Measurements from ENCODE around the gene ZKSCAN5. TPM values are rescaled to one million over a fixed set of nuclear protein-coding genes. Genes with fewer than 3 reads are reported as not detected.
"Not testable (repeated sequence)": the region's sequence is repeated elsewhere in the genome, so short reads cannot be mapped to it uniquely, and the experiment has no call there.

Gene ZKSCAN5
- total RNA-seq, 1 donor from 2014 or later: 7.2 TPM

DNA sequence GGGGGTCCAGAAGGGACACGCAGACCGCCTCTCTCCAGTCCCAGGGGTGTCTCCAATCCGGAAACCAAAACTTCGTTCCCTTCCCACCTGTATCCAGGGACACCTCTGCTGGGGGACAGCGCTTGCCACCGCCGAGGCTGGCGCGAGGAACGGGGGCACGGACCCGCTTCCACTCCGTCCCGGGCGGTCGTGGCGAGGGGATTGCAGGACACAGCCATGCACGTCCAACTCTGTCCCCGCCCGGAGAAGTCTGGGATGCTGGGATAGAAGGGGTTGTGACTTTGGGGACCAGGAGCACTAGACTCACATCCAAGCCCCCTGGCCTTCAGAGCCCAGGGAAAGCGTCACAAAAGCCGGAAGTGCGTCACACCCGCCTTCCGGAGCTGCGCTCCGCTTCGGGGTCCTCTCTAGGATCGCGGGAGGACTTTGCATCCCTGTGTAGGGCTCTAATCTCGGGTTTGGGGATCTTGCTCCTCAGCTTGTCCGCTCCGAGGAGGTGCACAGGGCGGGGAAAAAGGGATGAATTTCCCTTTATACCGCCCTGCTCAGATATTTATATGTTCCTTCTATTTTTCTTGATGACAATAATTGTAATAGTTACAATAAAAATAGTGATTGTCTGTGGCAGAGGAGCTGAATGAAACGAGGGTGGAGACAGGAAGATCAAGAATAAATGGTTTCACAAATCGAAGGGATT lies 47.5 kb downstream of the ZKSCAN5 start, which contains the start of gene FAM200A:
FAM200A (minus strand) TSS at position 348 of the 697 bp plus-strand sequence. CDS start 3,707 bp downstream, outside the sequence.
- DNase-seq (ENCODE audit: low read depth in 2 of 2): peak; percentile 90 to 94

DNA sequence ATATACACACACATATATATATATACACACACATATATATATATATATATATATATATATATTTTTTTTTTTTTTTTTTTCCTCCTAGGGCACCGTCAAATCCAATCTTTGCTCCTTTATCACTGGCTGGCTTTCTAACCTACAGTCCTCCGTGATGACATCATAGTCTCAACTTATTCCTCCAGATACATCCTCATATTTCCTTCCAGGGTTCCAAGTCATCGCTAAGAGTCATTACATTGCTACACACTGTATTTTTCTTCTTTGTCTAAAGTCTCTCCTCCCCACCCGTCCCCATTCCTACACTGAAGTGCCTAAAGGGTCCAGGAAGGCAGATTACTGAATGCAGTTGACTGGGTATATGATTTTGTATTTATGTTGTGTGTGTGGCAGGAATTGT lies 48.6 kb downstream of the ZKSCAN5 start:
- DNase-seq (ENCODE audit: low read depth in 2 of 2): no peak

DNA sequence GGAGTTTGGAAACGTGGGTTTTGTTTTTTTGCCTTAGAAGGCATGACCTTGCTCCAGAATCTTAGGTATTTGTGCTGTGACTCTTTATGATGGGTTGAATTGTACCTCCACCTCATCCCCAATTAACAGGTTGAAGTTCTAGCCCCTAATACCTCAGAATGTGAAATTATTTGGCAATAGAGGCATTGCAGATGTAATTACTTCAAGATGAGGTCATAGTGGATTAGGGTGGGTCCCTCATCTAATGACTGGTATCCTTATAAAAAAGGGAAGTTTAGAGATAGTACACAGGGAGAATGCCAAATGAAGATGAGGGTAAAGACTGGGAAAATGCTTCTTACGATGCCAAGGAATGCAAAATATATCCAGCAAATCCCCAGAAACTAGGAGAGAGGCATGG lies 50.5 kb downstream of the ZKSCAN5 start:
- no peak for DNase-seq (ENCODE audit: low read depth in 2 of 2)

DNA sequence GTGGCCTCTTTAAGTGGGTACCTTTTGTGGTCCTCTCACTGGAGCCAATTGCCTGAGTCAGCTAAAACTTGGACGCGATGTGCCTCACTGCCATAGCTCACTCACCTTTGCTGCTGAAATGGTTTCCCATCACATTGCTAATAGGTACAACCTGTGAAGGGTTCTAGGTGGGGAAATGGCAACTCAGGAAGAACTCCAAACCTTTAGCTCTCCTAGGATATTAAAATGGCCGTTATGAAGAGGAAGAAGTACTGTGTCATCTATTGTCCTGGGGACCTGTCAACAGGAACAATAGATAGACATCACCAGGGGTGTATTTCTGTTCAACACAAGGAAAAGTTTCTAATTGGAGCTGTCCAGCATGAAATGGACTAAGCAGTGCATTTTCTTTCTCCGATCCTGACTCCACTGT lies 52.7 kb downstream of the ZKSCAN5 start:
- DNase-seq (ENCODE audit: low read depth in 2 of 2): peak in 1 of 2 donors; percentile 20

DNA sequence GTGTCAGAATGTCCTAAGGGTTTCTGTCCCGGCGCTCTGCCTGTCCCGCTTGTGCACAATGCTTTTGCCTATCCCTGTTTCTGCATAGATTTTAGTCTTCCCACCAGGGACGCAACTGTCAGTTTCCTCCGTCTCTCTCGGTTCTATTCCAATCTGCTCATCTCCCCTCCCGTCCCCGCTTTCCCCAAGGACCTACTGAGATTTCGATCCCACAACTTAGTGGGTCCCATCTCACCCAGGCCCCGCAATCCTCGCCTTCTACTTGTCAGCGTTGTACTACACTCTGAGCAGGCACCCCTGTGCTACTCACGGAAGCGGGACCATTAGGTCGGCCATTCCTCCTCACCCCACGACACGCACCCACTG lies 53.5 kb downstream of the ZKSCAN5 start:
- DNase-seq (ENCODE audit: low read depth in 2 of 2): no peak

DNA sequence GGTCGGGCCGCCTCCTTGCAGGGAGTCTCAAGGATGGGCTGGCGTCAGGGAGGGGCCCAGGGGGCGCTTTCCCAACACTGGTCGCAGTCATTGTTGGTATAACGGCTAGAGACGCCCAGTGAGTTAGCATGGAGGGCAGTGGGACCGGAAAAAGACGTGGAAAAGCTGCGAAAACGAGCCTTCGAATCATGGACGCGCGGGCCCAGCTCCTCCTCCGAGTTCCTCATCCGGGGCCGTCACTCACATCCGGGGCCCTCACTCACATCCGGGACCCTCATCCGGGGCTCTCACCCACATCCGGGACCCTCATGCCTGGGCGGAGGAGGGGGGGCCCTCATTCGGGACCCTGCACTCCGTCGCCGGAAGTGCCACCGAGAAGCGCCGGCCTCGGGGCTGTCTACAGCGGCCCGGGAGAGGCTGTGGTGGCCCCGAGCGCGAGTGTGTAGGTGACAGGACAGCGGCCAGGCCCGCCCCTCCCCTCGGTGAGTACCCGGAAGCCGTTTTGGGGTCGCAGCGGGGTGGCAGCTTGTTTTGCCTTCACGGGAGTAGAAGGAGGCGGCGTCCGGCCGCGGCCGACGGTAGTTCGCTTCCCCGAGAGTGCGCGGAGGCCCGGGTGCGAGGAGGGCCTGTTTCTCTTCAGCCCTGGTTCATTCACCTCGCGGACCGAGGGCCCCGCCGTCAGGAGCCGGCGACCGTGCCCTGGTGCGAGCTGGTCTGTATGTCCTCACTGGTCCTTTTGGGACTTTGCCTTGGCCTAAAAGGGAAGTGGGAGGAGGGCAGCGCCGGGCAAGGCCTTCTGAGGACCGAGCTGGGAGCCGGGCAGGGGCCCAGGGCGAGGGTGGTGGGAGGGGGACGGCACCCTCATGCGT lies 54.1 kb downstream of the ZKSCAN5 start, which contains the start of gene ZNF655:
ZNF655 (plus strand) TSS at position 337 of the 869 bp plus-strand sequence. CDS start 1,918 bp downstream, outside the sequence.
- peak in 1 of 2 donors; percentile 39 for DNase-seq (ENCODE audit: low read depth in 2 of 2)

DNA sequence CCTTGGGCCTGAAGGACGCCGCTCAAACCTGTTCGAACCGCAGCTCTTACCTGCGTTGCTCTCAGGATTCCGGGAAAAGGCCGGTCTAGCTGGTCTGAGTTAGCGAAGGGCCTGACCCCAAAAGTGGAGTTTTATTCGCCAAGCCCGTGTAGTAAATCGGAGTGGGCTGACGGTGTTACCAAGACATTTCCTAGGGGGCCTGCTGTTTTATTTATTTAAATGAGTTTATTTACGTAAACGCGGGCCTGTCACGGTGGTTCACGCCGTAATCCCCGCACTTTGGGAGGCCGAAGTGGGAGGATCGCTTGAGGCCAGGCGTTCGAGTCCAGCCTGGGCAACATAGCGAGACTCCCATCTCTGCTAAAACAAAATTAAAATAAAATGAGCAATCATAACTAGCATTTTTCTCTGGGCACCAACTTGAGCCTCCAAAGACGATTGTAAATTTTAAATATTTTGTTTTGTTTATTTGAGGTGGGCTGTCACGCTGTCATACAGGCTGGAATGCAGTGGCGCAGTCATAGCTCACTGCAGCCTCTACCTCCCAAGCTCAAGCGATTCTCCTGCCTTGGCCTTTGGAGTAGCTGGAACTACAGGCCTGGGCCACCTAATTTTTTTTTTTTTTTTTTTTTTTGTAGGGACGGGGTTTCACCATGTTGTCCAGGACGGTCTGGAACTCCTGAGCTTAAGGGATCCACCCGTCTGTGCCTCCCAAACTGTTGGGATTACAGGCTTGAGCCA lies 54.9 kb downstream of the ZKSCAN5 start:
- no peak for DNase-seq (ENCODE audit: low read depth in 2 of 2)

DNA sequence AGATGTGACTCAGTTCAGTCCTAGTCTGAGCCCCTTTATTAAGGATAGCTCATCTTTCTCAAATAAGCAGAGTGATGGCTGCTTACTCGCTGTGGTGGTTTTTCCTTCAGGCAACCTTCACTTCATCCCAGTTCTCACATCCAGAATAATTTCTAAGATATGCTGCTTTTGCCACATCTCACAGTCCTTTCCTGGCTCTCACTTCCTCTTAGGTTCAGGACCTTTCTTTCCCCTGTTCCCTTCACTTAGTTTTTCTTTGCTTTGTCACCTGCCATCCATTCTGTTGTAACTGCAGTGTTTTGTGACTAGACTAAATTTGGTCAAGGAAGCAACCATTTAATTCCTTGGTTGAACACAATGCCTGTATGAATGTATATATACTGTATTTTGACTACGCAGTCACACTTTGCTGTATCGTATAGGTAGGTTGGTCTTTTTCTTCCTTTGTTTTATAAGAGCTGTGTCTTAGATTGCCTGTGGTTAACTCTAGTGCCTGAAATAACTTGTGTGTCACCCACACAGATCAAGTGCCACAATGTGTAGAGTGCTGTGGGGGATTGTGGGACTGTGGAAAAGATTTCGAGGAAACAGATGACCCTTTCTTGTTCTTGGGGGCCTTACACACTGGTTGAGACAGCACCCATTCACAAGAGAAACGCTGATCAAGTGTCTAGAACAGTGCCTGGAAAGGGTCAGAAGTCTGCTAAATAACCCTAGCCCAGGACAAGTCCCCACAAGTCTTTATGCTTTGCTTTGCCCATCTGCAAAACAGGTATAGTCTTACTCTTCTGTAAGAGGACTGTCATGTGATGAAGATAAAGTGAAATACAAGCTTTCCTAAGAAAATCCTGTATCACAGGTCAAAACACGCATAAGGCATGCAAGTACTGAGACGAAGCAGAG lies 56.6 kb downstream of the ZKSCAN5 start:
- DNase-seq (ENCODE audit: low read depth in 2 of 2): no peak

DNA sequence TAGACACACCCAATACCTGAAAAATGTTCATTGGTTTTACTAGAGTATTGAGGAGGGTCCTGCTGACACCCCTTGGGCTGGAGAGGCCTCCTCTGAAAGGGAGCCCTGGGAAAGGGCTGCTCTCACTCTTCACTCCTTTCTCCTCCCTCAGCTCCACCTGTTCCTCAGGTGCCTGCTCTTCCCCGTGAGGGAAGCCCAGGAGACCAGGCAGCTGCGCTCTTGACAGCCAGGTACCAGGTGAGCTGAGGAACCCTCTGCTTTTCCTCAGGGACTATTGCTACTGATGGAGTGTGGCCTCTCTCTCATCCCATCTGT lies 57.2 kb downstream of the ZKSCAN5 start:
- no peak for DNase-seq (ENCODE audit: low read depth in 2 of 2)

DNA sequence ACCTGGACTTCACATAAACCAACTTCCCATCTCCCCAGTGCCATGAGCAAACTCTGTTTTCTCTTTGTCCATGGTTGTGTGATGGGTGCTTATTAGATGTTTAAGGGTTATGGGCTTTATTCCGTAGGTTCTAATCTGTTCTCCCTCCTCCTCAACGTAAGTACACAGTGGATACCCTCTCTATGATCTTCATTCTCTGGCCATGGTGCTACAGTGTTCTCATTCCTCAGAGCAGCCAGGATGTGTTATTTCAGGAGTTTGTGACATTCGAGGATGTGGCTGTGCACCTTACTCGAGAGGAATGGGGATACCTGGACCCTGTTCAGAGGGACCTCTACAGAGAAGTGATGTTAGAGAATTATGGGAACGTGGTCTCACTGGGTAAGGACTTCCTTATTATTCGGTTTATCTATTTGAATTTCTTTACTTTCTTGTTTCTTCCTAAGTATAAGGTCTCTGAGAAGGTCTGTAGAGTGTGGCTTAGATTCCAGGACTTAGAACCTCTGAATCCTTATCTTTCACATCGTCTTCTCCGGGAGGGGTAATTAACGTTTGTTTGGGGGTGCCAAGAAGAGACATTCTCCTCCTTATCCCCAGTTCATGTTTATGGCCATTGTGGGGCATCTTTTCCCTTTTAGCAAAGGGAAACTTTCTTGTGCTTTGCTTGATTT lies 57.8 kb downstream of the ZKSCAN5 start:
- no peak for DNase-seq (ENCODE audit: low read depth in 2 of 2)

DNA sequence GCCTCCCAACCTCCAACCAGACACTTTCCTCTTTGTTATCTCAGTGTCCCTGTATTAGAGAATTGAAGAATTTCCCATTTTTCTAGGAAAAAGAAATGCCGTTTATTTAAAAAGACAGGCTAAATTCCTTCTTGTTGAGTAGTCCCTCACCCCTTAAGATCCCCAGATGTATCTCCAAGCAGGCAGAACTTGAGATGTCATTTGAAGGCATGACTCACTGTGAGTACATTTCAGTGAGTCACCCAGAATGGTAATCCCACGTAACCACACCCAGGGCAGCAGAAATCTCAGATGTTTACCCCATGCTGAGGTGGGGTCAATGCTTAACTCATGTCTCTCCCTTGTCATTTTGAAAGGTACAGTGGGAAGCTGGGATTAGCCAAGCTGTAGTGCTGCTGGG lies 58.4 kb downstream of the ZKSCAN5 start:
- peak in 1 of 2 donors; percentile 73 for DNase-seq (ENCODE audit: low read depth in 2 of 2)

DNA sequence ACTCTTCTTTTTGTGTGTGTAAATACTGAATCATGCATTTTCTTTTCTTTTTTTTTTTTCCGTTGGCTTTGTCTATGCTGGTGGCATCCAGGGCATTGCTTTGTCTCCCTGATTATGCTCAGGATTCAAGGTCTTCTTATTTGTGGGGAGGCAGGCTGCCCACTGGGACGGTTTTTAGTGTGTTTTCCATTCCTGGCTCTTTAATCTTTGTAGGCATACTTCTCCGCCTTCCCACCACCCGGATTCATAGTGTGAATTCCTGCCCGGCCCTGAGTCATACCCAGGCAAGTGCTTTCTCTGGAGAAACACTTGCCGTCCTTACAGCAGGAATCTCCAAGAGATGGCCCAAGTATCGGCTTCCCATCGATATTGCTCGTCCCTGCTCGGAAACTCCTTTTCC lies 59.2 kb downstream of the ZKSCAN5 start:
- DNase-seq (ENCODE audit: low read depth in 2 of 2): no peak

DNA sequence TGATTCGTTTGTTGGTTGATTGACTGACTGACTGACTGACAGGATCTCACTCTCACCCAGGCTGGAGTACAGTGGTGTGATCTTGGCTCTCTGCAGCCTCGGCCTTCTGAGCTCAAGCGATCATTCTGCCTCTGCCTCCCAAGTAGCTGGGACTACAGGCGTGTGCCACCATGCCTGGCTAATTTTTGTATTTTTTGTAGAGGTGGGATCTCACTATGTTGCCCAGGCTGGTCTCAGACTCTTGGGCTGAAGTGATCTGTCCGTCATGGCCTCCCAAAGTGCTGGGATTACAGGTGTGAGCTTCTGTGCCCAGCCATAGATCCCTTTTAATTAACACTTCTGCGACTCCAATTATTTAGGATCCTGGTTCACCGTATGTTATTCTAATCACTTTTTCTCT lies 64.3 kb downstream of the ZKSCAN5 start:
- not testable (repeated sequence) for DNase-seq (ENCODE audit: low read depth in 2 of 2)

DNA sequence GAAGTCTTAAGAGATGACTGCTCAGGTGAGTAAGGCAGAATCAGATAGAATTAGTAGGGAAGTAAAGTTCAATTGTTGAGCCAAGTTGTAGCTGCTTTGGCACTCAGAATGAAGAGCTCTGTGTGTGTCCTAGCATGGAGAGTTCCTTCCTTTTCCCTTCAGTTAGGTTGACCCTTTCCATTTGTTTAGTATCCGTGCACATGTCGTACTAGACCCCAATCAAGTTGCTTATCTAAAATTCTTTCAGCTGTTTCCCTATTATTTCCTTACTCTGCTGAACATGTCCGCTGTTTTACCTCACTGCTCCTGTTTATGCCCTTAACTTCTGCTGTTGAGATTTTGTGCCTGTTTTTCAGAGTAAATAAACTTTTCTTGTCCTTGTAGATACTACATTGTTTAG lies 67.3 kb downstream of the ZKSCAN5 start:
- DNase-seq (ENCODE audit: low read depth in 2 of 2): peak in 1 of 2 donors; percentile 20

DNA sequence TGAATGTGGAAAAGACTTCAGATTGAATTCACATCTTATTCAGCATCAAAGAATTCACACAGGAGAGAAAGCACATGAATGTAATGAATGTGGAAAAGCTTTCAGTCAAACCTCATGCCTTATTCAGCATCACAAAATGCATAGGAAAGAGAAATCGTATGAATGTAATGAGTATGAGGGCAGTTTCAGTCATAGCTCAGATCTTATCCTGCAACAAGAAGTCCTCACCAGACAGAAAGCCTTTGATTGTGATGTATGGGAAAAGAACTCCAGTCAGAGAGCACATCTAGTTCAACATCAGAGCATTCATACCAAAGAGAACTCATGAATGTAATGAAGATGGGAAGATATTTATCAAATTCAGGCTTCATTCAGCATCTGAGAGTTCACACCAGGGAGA lies 68.8 kb downstream of the ZKSCAN5 start:
- DNase-seq (ENCODE audit: low read depth in 2 of 2): no peak

DNA sequence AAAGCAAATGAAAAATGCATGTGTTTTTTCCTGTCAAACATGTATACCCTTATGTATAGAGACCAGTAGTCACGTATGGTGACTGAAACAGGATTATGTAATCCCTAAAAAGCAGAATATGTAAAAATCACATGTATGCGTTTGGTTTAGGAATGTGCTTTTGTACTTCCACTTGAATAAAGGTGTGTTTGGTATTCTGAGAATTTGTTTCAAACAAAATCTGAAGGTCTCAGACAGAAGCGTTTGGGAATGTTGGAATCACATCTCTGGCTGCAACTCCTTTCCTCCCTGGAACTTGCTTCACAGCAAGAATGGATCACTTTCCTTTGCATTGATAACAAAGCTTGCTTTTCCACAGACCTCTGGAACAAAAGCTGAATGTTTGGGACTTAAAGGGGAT lies 71.8 kb downstream of the ZKSCAN5 start:
- DNase-seq (ENCODE audit: low read depth in 2 of 2): no peak

DNA sequence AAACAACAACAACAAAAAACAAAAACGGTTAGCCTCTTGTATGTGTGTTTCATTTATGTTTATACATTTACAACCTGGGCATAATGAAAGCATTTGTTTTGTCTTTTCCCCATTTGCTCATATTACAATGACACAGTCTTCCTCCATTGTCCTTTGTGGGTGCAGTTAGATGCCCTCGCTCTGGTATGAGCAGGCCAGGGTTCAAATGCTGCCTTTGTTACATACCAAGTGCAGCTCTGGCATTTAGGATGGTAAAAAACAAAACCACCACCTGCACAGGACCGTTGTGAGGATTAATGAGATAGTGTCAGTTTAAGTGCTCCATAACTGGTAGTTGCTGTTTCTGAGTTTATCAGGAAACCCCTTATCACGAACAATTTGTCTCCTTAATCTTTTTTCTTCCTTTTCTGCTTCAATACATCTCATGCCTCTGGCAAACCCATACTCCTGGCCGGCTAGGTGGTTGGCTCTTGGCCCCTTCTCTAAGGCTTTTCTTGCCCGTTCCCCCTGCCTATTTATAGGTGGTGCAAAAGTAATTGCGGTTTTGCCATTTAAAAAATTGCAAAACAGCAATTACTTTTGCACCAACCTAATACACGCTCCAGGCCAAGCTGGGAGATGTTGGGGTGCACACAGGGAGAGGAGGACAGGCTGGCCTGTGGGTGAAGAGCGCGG lies 75.0 kb downstream of the ZKSCAN5 start:
- no peak for DNase-seq (ENCODE audit: low read depth in 2 of 2)

DNA sequence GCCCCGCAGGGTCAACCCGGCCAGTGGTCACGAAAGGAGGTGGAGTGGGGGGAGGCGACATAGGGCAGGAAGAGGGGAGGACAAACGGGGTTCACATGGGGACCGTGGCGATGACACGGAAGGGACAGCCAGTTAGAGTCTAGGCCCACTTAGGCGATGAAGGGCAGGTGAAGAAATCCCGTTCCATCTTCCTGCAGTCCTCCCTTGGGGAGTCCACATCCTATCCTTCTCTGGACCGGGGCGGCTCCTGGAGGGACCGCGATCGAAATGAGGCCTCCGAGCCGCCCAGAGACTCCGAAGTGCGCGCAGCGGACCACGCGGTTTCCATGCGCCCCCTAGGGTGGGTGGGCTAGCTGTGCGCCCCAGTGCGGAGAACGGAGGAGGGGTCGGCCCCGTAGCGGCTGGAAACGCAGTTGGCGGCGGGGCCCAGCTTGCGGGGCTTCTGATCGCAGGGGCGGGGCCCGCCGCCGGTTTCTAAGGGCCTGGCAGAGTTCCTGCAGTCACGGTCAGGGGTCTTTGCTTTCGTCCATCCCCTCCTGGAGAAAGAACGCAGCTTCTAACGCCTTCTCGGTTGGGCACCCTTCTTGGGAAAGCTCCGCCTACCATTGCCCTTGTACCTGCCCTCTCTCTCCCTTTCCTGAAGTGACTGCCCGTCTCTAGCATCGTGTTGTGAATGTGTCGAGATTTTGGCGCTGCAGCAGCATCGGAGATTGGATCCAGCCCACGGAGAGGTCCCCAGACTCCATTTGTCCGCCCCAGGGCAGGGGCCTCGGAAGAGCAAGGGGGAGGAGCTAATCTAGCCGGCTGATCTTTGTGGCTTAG lies 75.7 kb downstream of the ZKSCAN5 start:
- peak in 1 of 2 donors; percentile 52 for DNase-seq (ENCODE audit: low read depth in 2 of 2)

DNA sequence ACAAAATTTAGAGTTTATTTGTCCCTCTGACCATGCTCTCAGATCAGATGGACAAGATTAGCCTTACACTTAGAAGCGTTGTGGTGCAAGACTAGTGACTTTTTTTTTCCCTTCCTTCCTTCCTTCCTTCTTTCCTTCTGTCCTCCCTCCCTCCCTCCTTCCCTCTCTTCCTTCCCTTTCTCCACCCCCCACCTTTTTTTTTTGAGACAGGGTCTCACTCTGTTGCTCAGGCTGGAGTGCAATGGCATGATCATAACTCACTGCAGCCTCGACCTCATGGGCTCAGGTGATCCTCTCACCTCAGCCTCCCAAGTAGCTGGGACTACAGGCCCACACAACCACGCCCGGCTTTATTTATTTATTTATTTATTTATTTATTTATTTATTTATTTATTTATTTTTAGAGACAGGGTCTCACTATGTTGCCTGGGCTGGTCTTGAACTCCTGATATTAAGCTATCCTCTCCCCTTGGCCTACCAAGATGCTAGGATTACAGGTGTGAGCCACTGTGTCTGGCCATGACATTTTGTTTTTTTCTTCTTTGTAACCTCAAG lies 76.4 kb downstream of the ZKSCAN5 start:
- DNase-seq (ENCODE audit: low read depth in 2 of 2): not testable (repeated sequence)

Data from dermis microvascular lymphatic vessel endothelial cell (primary cell).